ENCODE measurements around the gene PPAT.

GRCh38 chr4:56409511-56410090 lies 25.8 kb downstream of the PPAT start:
- TF ChIP-seq CTCF (IDR thresholded peaks at IDR 0.05) = no peak
- no peak for TF ChIP-seq POLR2AphosphoS5 (IDR thresholded peaks at IDR 0.05)
